Keratinocyte (primary cell): ENCODE data around the gene DNAAF5. TPM values are rescaled to one million over a fixed set of nuclear protein-coding genes. Genes with fewer than 3 reads are reported as not detected.

ENCODE experiments used
- DNase-seq: peaks from one replicate; pipeline ENCODE4 v3.0.0-alpha.2; 2011; ENCODE audit warnings: low read depth, missing footprints, low spot score
- FAIRE-seq: peaks from 2 replicates; lab custom pipeline; 2011; peaks lifted over from hg19 to GRCh38; lab: Jason Lieb, UNC
- H2AFZ ChIP-seq: 2 replicates; pipeline ENCODE4 v1.6.0; 2012; ENCODE audit warnings: low read length, control low read depth, inconsistent platforms; ENCODE audit not compliant: control insufficient read depth
- H3K27ac ChIP-seq: 2 replicates; pipeline ENCODE4 v1.5.1; 2011; ENCODE audit warnings: low read length; ENCODE audit not compliant: control insufficient read depth, insufficient read depth
- H3K27me3 ChIP-seq: 3 replicates; pipeline ENCODE4 v1.6.0; 2011; ENCODE audit warnings: low read length; ENCODE audit not compliant: control insufficient read depth, insufficient read depth; ENCODE audit errors: extremely low read depth
- H3K36me3 ChIP-seq, 2 experiments: 2 replicates in 1 of 2; 3 replicates in 1 of 2; pipeline ENCODE4 v1.5.1; 2011; ENCODE audit warnings: low read length in 2 of 2, mild to moderate bottlenecking in 1 of 2; ENCODE audit not compliant: control insufficient read depth in 2 of 2, insufficient read depth in 2 of 2; ENCODE audit errors: extremely low read depth in 1 of 2
- H3K4me1 ChIP-seq: 3 replicates; pipeline ENCODE4 v1.5.1; 2011; ENCODE audit warnings: low read length; ENCODE audit not compliant: control insufficient read depth, insufficient read depth; ENCODE audit errors: extremely low read depth
- H3K4me2 ChIP-seq: 3 replicates; pipeline ENCODE4 v1.6.0; 2011; ENCODE audit warnings: low read depth, low read length; ENCODE audit not compliant: control insufficient read depth, insufficient read depth; ENCODE audit errors: extremely low read depth
- H3K4me3 ChIP-seq, 3 experiments: fragments of 200-600 bp in 1 of 3; sonication (generic) in 1 of 3; 2 replicates in 2 of 3; 3 replicates in 1 of 3; pipeline ENCODE4 v1.5.1; 2011 to 2016; ENCODE audit warnings: low read length in 3 of 3, mild to moderate bottlenecking in 3 of 3, control low read depth in 2 of 3, inconsistent platforms in 1 of 3, low read depth in 1 of 3, mixed read lengths in 1 of 3, mixed run types in 1 of 3, moderate library complexity in 1 of 3; ENCODE audit not compliant: control insufficient read depth in 2 of 3, insufficient read depth in 2 of 3; ENCODE audit errors: extremely low read depth in 1 of 3
- H3K79me2 ChIP-seq: 2 replicates; pipeline ENCODE4 v1.6.0; 2012; ENCODE audit warnings: low read length; ENCODE audit not compliant: control insufficient read depth, insufficient read depth
- H3K9ac ChIP-seq: 3 replicates; pipeline ENCODE4 v1.6.0; 2011; ENCODE audit warnings: low read length; ENCODE audit not compliant: control insufficient read depth, insufficient read depth; ENCODE audit errors: extremely low read depth
- H3K9me1 ChIP-seq: 3 replicates; pipeline ENCODE4 v1.6.0; 2011; ENCODE audit warnings: low read length; ENCODE audit not compliant: control insufficient read depth, insufficient read depth; ENCODE audit errors: extremely low read depth
- H3K9me3 ChIP-seq: 2 replicates; pipeline ENCODE4 v1.5.1; 2012; ENCODE audit warnings: low read depth, low read length; ENCODE audit not compliant: control insufficient read depth
- H4K20me1 ChIP-seq: 3 replicates; pipeline ENCODE4 v1.6.0; 2011; ENCODE audit warnings: low read length; ENCODE audit not compliant: control insufficient read depth, insufficient read depth; ENCODE audit errors: extremely low read depth
- EZH2 ChIP-seq: IDR thresholded peaks from one replicate; pipeline ENCODE4 v1.6.1; 2012; ENCODE audit warnings: inconsistent platforms, mild to moderate bottlenecking, low read length, moderate library complexity
- dilution Hi-C: fragments of 300-500 bp; cut with MboI; formaldehyde crosslinking; loops from one replicate; pipeline ENCODE4 v1.7.0; 2020; ENCODE audit warnings: low sequenced_read_pairs; ENCODE audit not compliant: extremely low pct_ligation_motif_present
- polyA plus RNA-seq, 5 experiments: library from polyadenylated mRNA; depleted of rRNA in 3 of 5; stranded (reverse) in 3 of 5; stranded (forward) in 1 of 5; unstranded in 1 of 5; fragments of >200 nt; gene quantifications; 1 replicate in 1 of 5; 2 replicates in 3 of 5; 3 replicates in 1 of 5; pipeline versions ENCODE4 v1.2.1 to v1.2.3, GENCODE V29; 2011 to 2012; ENCODE audit warnings: missing spikeins in 2 of 5, low read depth in 1 of 5, low replicate concordance in 1 of 5
- TF ChIP-seq, protein P1 (sequence below), 3 experiments: IDR thresholded peaks in 1 of 3; conservative IDR thresholded peaks in 1 of 3; optimal IDR thresholded peaks in 1 of 3; 2 replicates in 2 of 3; 3 replicates in 1 of 3; pipeline versions ENCODE3 to v1.5.1; 2011; ENCODE audit warnings: low read length in 3 of 3, mild to moderate bottlenecking in 3 of 3, moderate library complexity in 2 of 3, control low read depth in 1 of 3, inconsistent platforms in 1 of 3; ENCODE audit not compliant: insufficient read depth in 2 of 3; ENCODE audit errors: extremely low read depth in 1 of 3

Gene DNAAF5
- polyA plus RNA-seq, 1 donor (not counting 4 experiments of a cell fraction or from before 2014, with no cell fraction given), result 16.3 TPM

DNA sequence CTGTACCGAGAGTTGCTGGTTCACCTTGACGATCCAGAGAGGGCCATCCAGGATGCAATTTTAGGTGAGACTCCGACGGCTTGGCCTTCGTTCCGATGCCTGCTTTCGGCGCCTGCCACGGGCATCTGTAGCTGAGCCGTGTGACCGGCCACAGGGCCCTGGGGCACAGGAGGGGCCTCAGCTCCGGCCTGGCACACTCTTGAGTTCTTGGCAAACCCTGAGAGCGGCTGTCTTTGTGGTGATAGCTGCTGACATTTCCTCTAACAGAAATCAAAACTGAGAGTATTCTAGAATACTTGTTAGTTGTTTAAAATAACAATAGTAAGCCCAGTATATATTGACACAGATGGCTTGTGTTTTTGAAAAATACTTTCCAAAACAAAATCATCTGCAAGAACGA is 53.6 kb downstream of the DNAAF5 start:
- Histone ChIP-seq H3K4me1 (no peaks in the 10 kb centered on the region), H3K27me3 (no peaks in the 10 kb centered on the region), H3K27ac (no peak overlapping the region), H3K4me2 (no peak overlapping the region), H3K79me2 (no peaks in the 10 kb centered on the region), H3K9me1 (no peaks in the 10 kb centered on the region), H4K20me1 (peaks cover 4% of the 10 kb centered on the region), H3K4me3 (no peak overlapping the region), H2AFZ (no peak overlapping the region), H3K36me3 (peaks cover 13 to 45% of the 10 kb centered on the region in 2 experiments), H3K9me3 (no peaks in the 10 kb centered on the region), H3K9ac (no peak overlapping the region)
- dilution Hi-C loops, result no loop called here
- DNase-seq (no peak), FAIRE-seq (no peak)
- TF ChIP-seq, protein P1, sequence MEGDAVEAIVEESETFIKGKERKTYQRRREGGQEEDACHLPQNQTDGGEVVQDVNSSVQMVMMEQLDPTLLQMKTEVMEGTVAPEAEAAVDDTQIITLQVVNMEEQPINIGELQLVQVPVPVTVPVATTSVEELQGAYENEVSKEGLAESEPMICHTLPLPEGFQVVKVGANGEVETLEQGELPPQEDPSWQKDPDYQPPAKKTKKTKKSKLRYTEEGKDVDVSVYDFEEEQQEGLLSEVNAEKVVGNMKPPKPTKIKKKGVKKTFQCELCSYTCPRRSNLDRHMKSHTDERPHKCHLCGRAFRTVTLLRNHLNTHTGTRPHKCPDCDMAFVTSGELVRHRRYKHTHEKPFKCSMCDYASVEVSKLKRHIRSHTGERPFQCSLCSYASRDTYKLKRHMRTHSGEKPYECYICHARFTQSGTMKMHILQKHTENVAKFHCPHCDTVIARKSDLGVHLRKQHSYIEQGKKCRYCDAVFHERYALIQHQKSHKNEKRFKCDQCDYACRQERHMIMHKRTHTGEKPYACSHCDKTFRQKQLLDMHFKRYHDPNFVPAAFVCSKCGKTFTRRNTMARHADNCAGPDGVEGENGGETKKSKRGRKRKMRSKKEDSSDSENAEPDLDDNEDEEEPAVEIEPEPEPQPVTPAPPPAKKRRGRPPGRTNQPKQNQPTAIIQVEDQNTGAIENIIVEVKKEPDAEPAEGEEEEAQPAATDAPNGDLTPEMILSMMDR (optimal IDR thresholded peaks at IDR 0.05 in 1 of 3, IDR thresholded peaks at IDR 0.05 in 1 of 3, conservative IDR thresholded peaks at IDR 0.05 in 1 of 3; ENCODE audit: extremely low read depth in 1 of 3, insufficient read depth in 2 of 3, low read length in 3 of 3), result no peak
- no peak for TF ChIP-seq EZH2

DNA sequence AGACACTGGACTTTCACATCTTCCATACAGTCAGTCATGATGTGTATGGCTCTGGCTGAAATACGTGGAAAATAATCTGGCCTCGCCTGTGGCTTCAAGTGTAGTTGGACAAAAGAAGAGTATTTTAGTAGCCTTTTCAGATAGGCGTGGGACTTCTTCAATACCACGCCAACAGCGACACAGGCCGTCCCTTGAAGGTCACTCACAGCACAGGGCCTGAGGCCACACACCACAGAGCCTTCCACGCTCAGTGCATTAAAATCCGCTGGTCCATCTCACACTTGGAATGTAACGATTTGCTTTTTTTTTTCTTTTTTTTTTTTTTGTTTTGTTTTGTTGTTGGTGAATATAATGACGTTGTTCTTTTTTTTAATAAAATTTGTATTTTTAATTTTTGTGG is 54.0 kb downstream of the DNAAF5 start:
- Histone ChIP-seq H3K4me3 (no peak overlapping the region), H3K4me2 (no peak overlapping the region), H3K9me1 (no peaks in the 10 kb centered on the region), H2AFZ (no peak overlapping the region), H3K9ac (no peak overlapping the region), H3K27me3 (no peaks in the 10 kb centered on the region), H3K27ac (no peak overlapping the region), H3K9me3 (no peaks in the 10 kb centered on the region), H3K4me1 (no peaks in the 10 kb centered on the region), H3K36me3 (peaks cover 15 to 44% of the 10 kb centered on the region in 2 experiments), H3K79me2 (no peaks in the 10 kb centered on the region), H4K20me1 (peaks cover 4% of the 10 kb centered on the region)
- dilution Hi-C loops, result no loop called here
- no peak for FAIRE-seq
- TF ChIP-seq EZH2, result no peak
- TF ChIP-seq, protein P1 (optimal IDR thresholded peaks at IDR 0.05 in 1 of 3, IDR thresholded peaks at IDR 0.05 in 1 of 3, conservative IDR thresholded peaks at IDR 0.05 in 1 of 3; ENCODE audit: extremely low read depth in 1 of 3, insufficient read depth in 2 of 3, low read length in 3 of 3), result no peak
- no peak for DNase-seq
